HL-60 (cell line): ENCODE results near the gene TIPRL.

Source experiments
- CTCF ChIP-seq: IDR thresholded peaks from one replicate; pipeline ENCODE4 v1.5.1; 2011; ENCODE audit warnings: low read length, control low read depth, inconsistent platforms; ENCODE audit not compliant: insufficient read depth
- POLR2AphosphoS5 ChIP-seq: IDR thresholded peaks from 2 replicates; pipeline ENCODE4 v1.6.1; 2012; ENCODE audit warnings: low read depth
- SPI1 ChIP-seq: IDR thresholded peaks from 2 replicates; pipeline ENCODE4 v1.6.1; 2012; ENCODE audit warnings: low read depth, mild to moderate bottlenecking, borderline replicate concordance
- TF ChIP-seq, protein P1 (sequence below): IDR thresholded peaks from 2 replicates; pipeline ENCODE4 v1.6.1; 2012; ENCODE audit warnings: low read depth; ENCODE audit not compliant: insufficient replicate concordance

DNA sequence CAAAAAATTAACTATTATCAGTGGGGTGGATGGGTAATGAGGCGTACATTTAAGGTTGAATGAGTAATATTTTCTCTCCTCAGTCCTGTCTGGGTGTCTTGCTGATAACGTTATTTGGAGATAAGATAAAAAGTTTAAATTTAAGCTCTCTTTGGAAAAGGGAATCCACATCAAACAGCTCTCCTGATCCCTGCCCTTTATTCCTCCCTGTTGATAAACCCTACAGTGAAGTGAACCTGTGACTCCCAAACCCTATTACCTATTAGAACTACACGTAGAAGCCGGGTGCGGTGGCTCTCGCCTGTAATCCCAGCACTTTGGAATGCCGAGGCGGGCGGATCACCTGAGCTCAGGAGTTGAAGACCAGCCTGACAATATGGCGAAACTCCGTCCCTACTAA lies 32.1 kb upstream of the TIPRL start:
- no peak for TF ChIP-seq CTCF
- TF ChIP-seq POLR2AphosphoS5 = no peak
- TF ChIP-seq, protein P1, sequence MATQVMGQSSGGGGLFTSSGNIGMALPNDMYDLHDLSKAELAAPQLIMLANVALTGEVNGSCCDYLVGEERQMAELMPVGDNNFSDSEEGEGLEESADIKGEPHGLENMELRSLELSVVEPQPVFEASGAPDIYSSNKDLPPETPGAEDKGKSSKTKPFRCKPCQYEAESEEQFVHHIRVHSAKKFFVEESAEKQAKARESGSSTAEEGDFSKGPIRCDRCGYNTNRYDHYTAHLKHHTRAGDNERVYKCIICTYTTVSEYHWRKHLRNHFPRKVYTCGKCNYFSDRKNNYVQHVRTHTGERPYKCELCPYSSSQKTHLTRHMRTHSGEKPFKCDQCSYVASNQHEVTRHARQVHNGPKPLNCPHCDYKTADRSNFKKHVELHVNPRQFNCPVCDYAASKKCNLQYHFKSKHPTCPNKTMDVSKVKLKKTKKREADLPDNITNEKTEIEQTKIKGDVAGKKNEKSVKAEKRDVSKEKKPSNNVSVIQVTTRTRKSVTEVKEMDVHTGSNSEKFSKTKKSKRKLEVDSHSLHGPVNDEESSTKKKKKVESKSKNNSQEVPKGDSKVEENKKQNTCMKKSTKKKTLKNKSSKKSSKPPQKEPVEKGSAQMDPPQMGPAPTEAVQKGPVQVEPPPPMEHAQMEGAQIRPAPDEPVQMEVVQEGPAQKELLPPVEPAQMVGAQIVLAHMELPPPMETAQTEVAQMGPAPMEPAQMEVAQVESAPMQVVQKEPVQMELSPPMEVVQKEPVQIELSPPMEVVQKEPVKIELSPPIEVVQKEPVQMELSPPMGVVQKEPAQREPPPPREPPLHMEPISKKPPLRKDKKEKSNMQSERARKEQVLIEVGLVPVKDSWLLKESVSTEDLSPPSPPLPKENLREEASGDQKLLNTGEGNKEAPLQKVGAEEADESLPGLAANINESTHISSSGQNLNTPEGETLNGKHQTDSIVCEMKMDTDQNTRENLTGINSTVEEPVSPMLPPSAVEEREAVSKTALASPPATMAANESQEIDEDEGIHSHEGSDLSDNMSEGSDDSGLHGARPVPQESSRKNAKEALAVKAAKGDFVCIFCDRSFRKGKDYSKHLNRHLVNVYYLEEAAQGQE = no peak
- TF ChIP-seq SPI1 = no peak
